Neuron (in vitro differentiated cells): ENCODE results near the gene ZSCAN1.

Source experiments
- H2AFZ ChIP-seq: one replicate; pipeline ENCODE4 v1.6.1; 2013; ENCODE audit warnings: low read depth, mild to moderate bottlenecking, inconsistent platforms, low read length, moderate library complexity
- H3K27me3 ChIP-seq: one replicate; pipeline ENCODE4 v1.6.1; 2013; ENCODE audit warnings: low read length; ENCODE audit not compliant: insufficient read depth
- H3K36me3 ChIP-seq: one replicate; pipeline ENCODE4 v1.6.1; 2013; ENCODE audit warnings: low read length; ENCODE audit not compliant: insufficient read depth
- H3K4me1 ChIP-seq: one replicate; pipeline ENCODE4 v1.6.1; 2013; ENCODE audit warnings: low read length; ENCODE audit not compliant: insufficient read depth
- H3K4me3 ChIP-seq: 2 replicates; pipeline ENCODE4 v1.5.1; 2013; ENCODE audit warnings: mild to moderate bottlenecking, low read length, moderate library complexity
- H3K9me3 ChIP-seq: one replicate; pipeline ENCODE4 v1.6.1; 2013; ENCODE audit warnings: low read length

The ZSCAN1 gene

GRCh38 chr19:58063712-58064111 lies 29.9 kb downstream of the ZSCAN1 start:
- Histone ChIP-seq H3K9me3 (peaks cover 50% of the 10 kb centered on the region), H3K36me3 (peaks cover 3% of the 10 kb centered on the region)

DNA sequence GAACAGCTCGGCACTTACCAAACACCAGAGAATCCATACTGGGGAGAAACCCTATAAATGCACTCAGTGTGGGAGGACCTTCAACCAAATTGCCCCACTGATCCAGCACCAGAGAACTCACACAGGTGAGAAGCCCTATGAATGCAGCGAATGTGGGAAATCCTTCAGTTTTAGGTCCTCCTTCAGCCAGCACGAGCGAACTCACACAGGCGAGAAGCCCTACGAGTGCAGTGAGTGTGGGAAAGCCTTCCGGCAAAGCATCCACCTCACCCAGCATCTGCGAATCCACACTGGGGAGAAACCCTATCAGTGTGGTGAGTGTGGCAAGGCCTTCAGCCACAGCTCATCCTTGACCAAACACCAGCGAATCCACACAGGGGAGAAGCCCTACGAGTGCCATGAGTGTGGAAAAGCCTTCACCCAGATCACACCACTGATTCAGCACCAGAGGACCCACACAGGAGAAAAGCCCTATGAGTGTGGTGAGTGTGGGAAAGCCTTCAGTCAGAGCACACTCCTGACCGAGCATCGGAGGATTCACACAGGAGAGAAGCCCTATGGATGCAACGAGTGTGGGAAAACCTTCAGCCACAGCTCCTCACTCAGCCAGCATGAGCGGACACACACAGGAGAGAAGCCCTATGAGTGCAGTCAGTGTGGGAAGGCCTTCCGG lies 33.6 kb downstream of the ZSCAN1 start:
- no peaks in the 10 kb centered on the region for H3K27me3 ChIP-seq
- H3K4me3 ChIP-seq = no peak overlapping the region
- H3K36me3 ChIP-seq = peaks cover 3% of the 10 kb centered on the region
- H3K9me3 ChIP-seq = peaks cover 50% of the 10 kb centered on the region
- H2AFZ ChIP-seq = no peak overlapping the region
- no peaks in the 10 kb centered on the region for H3K4me1 ChIP-seq

More at GRCh38 chr19:58063712-58064111, 29.9 kb downstream of the ZSCAN1 start:
- no peaks in the 10 kb centered on the region for H3K27me3 ChIP-seq
- no peaks in the 10 kb centered on the region for H3K4me1 ChIP-seq
- H3K4me3 ChIP-seq = no peak overlapping the region
- H2AFZ ChIP-seq = no peak overlapping the region

- peaks cover 25% of the 10 kb centered on the region for H3K9me3 ChIP-seq
Observed at GRCh38 chr19:58079792-58080191, 46.0 kb downstream of the ZSCAN1 start.

DNA sequence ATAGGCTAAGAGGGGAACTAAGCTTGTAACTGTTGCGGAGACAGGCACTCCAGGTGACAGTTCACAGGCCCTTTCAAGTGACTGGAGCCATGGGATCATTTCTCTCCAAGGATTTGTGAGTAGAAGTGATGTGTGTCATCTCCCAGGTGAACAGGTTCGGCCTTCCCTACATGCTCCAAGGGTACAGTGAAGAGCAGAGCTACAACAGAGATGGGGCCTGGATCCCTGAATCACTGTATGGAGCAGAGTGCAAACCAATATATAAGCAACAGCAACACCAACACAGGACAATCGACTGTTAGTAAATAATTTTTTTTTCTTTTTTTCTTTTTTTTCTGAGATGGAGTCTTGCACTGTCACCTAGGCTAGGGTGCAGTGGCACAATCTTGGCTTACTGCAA lies 49.2 kb downstream of the ZSCAN1 start:
- peaks cover 56% of the 10 kb centered on the region for H3K9me3 ChIP-seq
- no peaks in the 10 kb centered on the region for H3K4me1 ChIP-seq

More at GRCh38 chr19:58079792-58080191, 46.0 kb downstream of the ZSCAN1 start:
- H3K27me3 ChIP-seq = no peaks in the 10 kb centered on the region
- H3K36me3 ChIP-seq = peaks cover 15% of the 10 kb centered on the region
- no peaks in the 10 kb centered on the region for H3K4me1 ChIP-seq
- H2AFZ ChIP-seq = no peak overlapping the region
- H3K4me3 ChIP-seq = no peak overlapping the region

DNA sequence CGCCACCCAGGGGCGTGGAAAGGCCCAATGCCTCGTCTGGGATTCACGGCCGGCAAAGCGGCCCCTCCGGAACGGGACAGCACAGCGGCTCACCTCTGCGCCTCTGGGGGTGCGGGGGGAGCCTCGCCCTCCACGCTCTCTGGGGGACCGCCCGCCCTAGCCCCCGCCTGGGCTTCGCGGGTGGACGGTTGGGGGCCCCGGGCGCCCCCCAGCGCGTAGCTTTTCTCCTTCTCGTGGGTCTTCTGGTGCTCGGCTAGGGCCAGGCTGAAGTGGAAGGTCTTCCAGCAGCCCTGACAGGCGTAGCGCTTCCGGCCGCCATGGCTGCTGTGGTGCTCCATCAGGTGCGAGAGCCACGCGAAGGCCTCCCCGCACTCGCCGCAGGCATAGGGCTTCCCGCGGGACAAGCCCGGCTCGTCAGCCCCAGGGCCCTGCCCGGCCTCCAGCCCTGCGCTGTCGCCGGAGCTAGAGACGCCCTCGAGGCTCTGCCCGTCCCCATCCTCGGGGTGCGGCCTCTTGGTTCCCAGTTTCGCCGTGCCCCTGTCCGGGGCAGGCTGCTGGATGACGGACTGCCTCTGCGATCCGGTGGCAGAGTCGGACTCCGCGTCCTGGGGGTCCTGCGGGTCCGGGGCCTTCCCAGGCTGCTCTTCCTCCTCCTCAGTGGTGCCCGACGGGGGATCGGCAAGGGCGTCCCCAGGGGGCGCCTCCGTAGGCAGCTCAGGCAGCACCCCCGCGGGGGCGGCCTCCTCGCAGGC lies 50.9 kb downstream of the ZSCAN1 start:
- Histone ChIP-seq H3K4me3 (no peak overlapping the region), H3K9me3 (peaks cover 65% of the 10 kb centered on the region), H2AFZ (no peak overlapping the region), H3K4me1 (no peaks in the 10 kb centered on the region), H3K27me3 (no peaks in the 10 kb centered on the region), H3K36me3 (peaks cover 59% of the 10 kb centered on the region)

More for the DNA sequence above, 49.2 kb downstream of the ZSCAN1 start:
- Histone ChIP-seq H3K4me3 (no peak overlapping the region), H3K27me3 (no peaks in the 10 kb centered on the region), H2AFZ (no peak overlapping the region), H3K36me3 (peaks cover 46% of the 10 kb centered on the region)

- Histone ChIP-seq H3K9me3 (peaks cover 68% of the 10 kb centered on the region), H3K27me3 (no peaks in the 10 kb centered on the region), H2AFZ (no peak overlapping the region), H3K4me1 (no peaks in the 10 kb centered on the region), H3K4me3 (no peak overlapping the region), H3K36me3 (peaks cover 65% of the 10 kb centered on the region)
Observed at GRCh38 chr19:58085348-58085875, 51.6 kb downstream of the ZSCAN1 start.

DNA sequence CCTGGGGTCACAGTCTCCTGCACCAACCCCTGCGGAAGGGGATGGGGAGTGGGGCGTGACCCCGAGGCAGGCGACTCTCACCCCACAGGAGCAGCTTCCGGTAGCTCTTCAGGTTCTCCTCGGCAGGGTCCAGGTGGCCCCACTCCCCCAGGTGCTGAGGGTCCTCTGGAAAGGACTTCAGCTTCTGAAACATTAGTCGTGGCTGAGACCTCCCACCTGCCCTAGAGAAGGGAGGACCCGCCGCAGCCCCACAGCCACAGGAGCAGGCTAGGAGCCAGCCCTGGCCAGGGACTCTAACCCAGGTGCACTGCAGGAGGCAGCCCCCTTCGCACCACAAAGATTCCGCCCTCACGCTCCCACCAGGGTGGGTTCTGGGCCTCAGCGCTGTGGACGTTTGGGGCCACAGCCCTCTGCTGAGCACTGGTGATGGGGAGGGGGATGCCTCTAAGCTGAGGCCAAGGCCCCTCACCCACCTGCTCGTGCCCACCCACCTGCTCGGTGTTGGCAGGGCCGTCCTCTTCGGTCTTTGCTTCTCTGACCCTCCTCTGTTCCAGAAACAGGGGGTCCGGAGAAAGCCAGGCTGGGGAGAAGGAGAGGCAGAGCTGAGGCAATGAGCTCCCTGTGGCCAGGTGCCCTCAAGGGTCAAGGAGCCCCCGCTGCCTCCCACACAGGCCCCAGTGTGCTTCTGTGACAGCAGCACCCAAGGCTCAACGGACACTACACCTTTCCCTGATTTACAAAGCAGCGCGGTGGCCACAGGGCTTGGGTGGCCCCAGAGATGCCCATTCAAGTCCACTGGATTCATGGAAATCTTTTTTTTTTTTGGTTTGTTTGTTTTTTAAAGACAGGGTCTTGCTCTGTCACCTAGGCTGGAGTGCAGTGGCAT lies 53.2 kb downstream of the ZSCAN1 start:
- Histone ChIP-seq H2AFZ (no peak overlapping the region), H3K4me3 (no peak overlapping the region), H3K36me3 (peaks cover 78% of the 10 kb centered on the region), H3K27me3 (no peaks in the 10 kb centered on the region), H3K4me1 (no peaks in the 10 kb centered on the region), H3K9me3 (peaks cover 75% of the 10 kb centered on the region)

GRCh38 chr19:58088521-58089052 lies 54.8 kb downstream of the ZSCAN1 start:
- H3K27me3 ChIP-seq = no peaks in the 10 kb centered on the region
- no peak overlapping the region for H3K4me3 ChIP-seq
- no peak overlapping the region for H2AFZ ChIP-seq
- no peaks in the 10 kb centered on the region for H3K4me1 ChIP-seq
- H3K9me3 ChIP-seq = peaks cover 82% of the 10 kb centered on the region
- peaks cover 86% of the 10 kb centered on the region for H3K36me3 ChIP-seq

DNA sequence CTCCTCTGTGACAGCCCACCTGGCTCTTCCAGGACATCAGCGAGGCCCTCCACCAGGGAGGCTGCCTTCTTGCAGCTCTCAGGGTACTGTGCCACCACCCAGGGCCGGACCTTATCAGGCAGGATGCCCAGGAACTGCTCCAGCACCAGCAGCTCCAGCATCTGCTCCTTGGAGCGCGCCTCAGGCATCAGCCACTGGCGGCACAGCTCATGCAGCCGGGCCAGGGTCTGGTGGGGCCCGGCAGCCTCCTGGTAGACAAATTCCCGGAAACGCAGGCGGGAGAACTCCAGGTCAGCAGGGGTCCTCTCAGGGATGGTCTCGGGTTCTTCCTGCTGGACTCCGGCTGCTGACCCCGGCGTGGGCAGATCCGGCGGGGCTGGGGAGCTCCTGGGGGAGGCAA lies 56.0 kb downstream of the ZSCAN1 start:
- peaks cover 76% of the 10 kb centered on the region for H3K9me3 ChIP-seq
- H2AFZ ChIP-seq = no peak overlapping the region
- no peak overlapping the region for H3K4me3 ChIP-seq
- H3K27me3 ChIP-seq = no peaks in the 10 kb centered on the region
- no peaks in the 10 kb centered on the region for H3K4me1 ChIP-seq
- H3K36me3 ChIP-seq = peaks cover 75% of the 10 kb centered on the region

DNA sequence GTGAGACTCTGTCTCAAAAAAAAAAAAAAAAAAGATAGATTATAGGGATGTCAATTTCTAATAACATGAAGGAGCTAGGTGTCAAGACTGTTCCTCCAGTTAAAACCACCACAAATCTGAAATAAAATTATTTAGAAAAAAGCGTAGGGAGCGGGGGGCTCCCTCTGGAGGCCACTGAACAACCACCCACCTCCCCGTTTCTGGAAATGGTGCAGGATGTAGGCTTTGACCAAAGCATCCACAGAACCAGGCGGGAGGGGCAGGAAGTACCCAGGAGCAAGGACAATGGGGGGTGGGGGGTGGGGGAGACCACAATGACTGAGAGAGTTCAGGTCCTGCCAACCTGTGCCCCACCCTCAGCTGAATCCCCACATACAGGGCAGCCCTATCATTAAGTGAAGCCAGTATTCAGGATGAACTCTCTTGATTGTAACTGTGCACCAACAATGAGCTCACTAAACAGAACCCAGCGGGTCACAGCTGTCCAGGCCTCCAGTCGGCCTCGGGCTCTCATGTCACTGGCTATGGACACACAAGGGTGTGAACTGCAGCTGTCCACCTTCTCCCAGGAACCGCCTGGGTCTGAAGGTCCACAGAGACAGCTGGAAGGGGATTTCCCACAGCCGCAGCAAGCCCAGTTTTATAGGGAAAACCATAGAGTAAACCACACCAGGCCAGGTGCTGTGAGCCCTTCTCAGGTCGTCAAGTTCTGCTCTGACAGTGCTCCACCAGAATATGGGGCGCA lies 57.6 kb downstream of the ZSCAN1 start:
- H3K4me3 ChIP-seq = no peak overlapping the region
- H2AFZ ChIP-seq = no peak overlapping the region
- no peaks in the 10 kb centered on the region for H3K4me1 ChIP-seq
- peaks cover 76% of the 10 kb centered on the region for H3K9me3 ChIP-seq
- no peaks in the 10 kb centered on the region for H3K27me3 ChIP-seq
- H3K36me3 ChIP-seq = peaks cover 74% of the 10 kb centered on the region

GRCh38 chr19:58093071-58093470 lies 59.2 kb downstream of the ZSCAN1 start:
- no peaks in the 10 kb centered on the region for H3K4me1 ChIP-seq
- no peaks in the 10 kb centered on the region for H3K27me3 ChIP-seq
- H2AFZ ChIP-seq = no peak overlapping the region
- peaks cover 70% of the 10 kb centered on the region for H3K9me3 ChIP-seq
- H3K4me3 ChIP-seq = no peak overlapping the region
- H3K36me3 ChIP-seq = peaks cover 64% of the 10 kb centered on the region

DNA sequence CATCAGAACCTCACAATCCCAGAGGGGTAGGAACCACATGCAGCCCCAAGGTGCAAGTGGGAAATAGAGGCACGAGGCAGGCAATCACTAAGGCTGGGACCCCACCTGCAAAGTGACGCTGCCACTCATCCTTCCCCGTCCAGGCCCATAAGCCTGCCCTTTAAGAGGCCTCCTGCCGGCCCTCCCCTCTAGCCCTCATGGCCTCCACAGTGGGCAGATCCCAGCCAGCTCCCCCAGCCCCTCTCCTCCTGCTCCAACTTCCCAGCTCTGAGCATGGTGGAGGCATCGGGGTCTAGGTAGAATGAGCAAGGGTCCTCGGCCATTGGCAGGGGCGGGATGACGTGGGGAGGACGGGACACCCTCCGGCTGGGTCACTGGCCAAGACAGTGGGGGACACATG lies 61.5 kb downstream of the ZSCAN1 start:
- Histone ChIP-seq H3K4me1 (peaks cover 3% of the 10 kb centered on the region), H2AFZ (no peak overlapping the region), H3K9me3 (peaks cover 56% of the 10 kb centered on the region), H3K4me3 (no peak overlapping the region), H3K36me3 (peaks cover 46% of the 10 kb centered on the region), H3K27me3 (no peaks in the 10 kb centered on the region)
